Loucy (cell line): Measurements from ENCODE around the gene GRIP1.

ENCODE experiments used
- H2AFZ ChIP-seq: fragments of 200-600 bp; sonication (generic); 2 replicates; pipeline ENCODE4 v1.6.0; 2016; ENCODE audit warnings: antibody characterized with exemption, mild to moderate bottlenecking, low read length, moderate library complexity
- H3F3A ChIP-seq: fragments of 200-600 bp; 2 replicates; pipeline ENCODE4 v1.6.0; 2016; ENCODE audit warnings: antibody characterized with exemption, low read depth, mild to moderate bottlenecking
- H3K27me3 ChIP-seq: fragments of 200-600 bp; sonication (generic); 2 replicates; pipeline ENCODE4 v1.6.1; 2014; ENCODE audit warnings: low read length, mild to moderate bottlenecking; ENCODE audit not compliant: insufficient read depth, poor library complexity, severe bottlenecking
- H3K36me3 ChIP-seq: fragments of 200-600 bp; sonication (generic); 2 replicates; pipeline ENCODE4 v1.6.1; 2016; ENCODE audit warnings: low read length; ENCODE audit not compliant: insufficient read depth
- H3K4me1 ChIP-seq: fragments of 200-600 bp; sonication (generic); 2 replicates; pipeline ENCODE4 v1.5.1; 2014; ENCODE audit warnings: low read length, mild to moderate bottlenecking; ENCODE audit not compliant: insufficient read depth, poor library complexity, severe bottlenecking
- H3K4me2 ChIP-seq: fragments of 200-600 bp; sonication (generic); 2 replicates; pipeline ENCODE4 v1.6.0; 2014; ENCODE audit warnings: antibody characterized with exemption, low read length, low read depth, mild to moderate bottlenecking; ENCODE audit not compliant: poor library complexity, severe bottlenecking
- H3K4me3 ChIP-seq: fragments of 200-600 bp; sonication (generic); 2 replicates; pipeline ENCODE4 v1.5.1; 2014; ENCODE audit warnings: low read length, mild to moderate bottlenecking, mixed read lengths; ENCODE audit not compliant: poor library complexity, severe bottlenecking
- H3K79me2 ChIP-seq: fragments of 200-600 bp; sonication (generic); 2 replicates; pipeline ENCODE4 v1.6.1; 2014; ENCODE audit warnings: low read length; ENCODE audit not compliant: insufficient read depth
- H3K9ac ChIP-seq: fragments of 200-600 bp; sonication (generic); 2 replicates; pipeline ENCODE4 v1.6.0; 2014; ENCODE audit warnings: mild to moderate bottlenecking, low read depth, low read length, moderate library complexity; ENCODE audit not compliant: poor library complexity, severe bottlenecking
- H3K9me2 ChIP-seq: fragments of 200-600 bp; sonication (generic); replicated peaks from 2 replicates; pipeline ENCODE4 v1.6.1; 2016; ENCODE audit warnings: low read depth, low read length, mixed read lengths
- H3K9me3 ChIP-seq: fragments of 200-600 bp; sonication (generic); 2 replicates; pipeline ENCODE4 v1.6.1; 2014; ENCODE audit warnings: mild to moderate bottlenecking, antibody characterized with exemption, low read length, low read depth; ENCODE audit not compliant: insufficient read depth
- H4K20me1 ChIP-seq: fragments of 200-600 bp; sonication (generic); 2 replicates; pipeline ENCODE4 v1.6.0; 2014; ENCODE audit warnings: antibody characterized with exemption, low read length, mild to moderate bottlenecking; ENCODE audit not compliant: insufficient read depth, poor library complexity, severe bottlenecking
- EZH2phosphoT487 ChIP-seq: fragments of 200-600 bp; IDR thresholded peaks from 2 replicates; pipeline ENCODE4 v1.6.1; 2018; ENCODE audit warnings: antibody characterized with exemption, mild to moderate bottlenecking, moderate library complexity, borderline replicate concordance
- TF ChIP-seq, protein P1 (sequence below): fragments of 200-600 bp; sonication (generic); conservative IDR thresholded peaks from 2 replicates; pipeline ENCODE4 v1.5.1; 2014; ENCODE audit warnings: mild to moderate bottlenecking, antibody characterized with exemption, low read length

The GRIP1 gene

DNA sequence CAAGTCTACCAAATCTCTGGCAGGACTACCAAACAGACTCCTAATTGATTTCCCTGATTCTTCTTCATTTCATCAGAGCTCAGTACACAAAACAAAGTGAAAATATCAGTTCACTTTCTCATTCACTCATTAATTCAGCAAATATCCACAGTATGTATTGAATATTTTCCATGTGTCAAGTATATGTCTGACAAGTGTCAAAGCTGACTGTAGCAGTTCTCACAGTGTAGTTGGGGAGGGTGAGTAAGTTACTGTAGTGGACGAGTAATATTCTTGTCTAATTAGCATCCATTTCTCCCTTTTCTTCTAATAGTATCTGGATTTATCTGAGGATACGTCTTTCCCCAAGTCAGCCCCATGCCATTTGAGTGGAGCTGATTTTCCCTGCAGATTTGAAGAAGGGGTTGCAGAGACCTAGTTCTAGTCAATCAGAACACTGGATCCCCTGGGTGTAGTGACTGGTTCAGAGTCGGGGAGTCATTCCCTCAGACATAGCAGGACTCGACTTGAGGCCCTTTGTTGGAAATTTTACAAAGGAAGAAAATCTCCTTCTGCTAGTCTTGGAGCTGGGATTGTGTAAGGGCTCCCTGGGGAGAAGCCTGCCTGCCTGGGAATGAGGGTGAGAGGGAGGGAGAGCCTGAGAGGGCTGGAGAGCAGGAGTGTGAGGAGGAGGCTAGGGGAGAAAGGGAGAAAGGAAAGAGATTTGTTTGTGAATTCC, 51.4 kb downstream of the GRIP1 start:
- H3K9me2 ChIP-seq = no peaks in the 10 kb centered on the region
- H3K4me1 ChIP-seq = no peaks in the 10 kb centered on the region
- no peaks in the 10 kb centered on the region for H3K9me3 ChIP-seq
- no peak overlapping the region for H3K9ac ChIP-seq
- H3K79me2 ChIP-seq = no peaks in the 10 kb centered on the region
- no peak overlapping the region for H2AFZ ChIP-seq
- H3K36me3 ChIP-seq = no peaks in the 10 kb centered on the region
- no peaks in the 10 kb centered on the region for H3F3A ChIP-seq
- H3K27me3 ChIP-seq = no peaks in the 10 kb centered on the region
- no peak for TF ChIP-seq EZH2phosphoT487
- TF ChIP-seq, protein P1, sequence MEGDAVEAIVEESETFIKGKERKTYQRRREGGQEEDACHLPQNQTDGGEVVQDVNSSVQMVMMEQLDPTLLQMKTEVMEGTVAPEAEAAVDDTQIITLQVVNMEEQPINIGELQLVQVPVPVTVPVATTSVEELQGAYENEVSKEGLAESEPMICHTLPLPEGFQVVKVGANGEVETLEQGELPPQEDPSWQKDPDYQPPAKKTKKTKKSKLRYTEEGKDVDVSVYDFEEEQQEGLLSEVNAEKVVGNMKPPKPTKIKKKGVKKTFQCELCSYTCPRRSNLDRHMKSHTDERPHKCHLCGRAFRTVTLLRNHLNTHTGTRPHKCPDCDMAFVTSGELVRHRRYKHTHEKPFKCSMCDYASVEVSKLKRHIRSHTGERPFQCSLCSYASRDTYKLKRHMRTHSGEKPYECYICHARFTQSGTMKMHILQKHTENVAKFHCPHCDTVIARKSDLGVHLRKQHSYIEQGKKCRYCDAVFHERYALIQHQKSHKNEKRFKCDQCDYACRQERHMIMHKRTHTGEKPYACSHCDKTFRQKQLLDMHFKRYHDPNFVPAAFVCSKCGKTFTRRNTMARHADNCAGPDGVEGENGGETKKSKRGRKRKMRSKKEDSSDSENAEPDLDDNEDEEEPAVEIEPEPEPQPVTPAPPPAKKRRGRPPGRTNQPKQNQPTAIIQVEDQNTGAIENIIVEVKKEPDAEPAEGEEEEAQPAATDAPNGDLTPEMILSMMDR = no peak
- no peak overlapping the region for H3K4me2 ChIP-seq
- no peak overlapping the region for H3K4me3 ChIP-seq
- no peaks in the 10 kb centered on the region for H4K20me1 ChIP-seq

DNA sequence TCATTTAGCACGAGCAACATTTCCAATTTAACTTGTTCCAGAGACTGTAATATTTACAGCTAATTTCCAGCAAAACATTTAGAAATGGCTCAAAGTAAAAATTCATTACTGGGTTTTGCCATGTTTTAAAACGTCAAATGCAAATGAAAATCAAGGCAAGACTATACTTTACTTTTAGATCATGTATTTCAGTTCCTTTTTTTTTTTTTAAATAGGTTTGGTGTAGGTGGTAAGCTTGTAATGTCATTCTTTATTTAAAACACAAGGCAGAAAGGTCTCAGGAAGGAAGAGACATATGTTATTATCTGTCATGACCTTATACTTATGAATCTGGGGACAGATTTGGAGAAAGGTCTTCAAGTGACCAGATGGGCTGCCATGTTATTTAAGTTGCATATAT, 54.1 kb downstream of the GRIP1 start:
- no peak overlapping the region for H2AFZ ChIP-seq
- no peaks in the 10 kb centered on the region for H4K20me1 ChIP-seq
- no peaks in the 10 kb centered on the region for H3K27me3 ChIP-seq
- TF ChIP-seq, protein P1 = no peak
- TF ChIP-seq EZH2phosphoT487 = no peak
- H3K4me1 ChIP-seq = no peaks in the 10 kb centered on the region
- H3K9me3 ChIP-seq = no peaks in the 10 kb centered on the region
- no peaks in the 10 kb centered on the region for H3F3A ChIP-seq
- H3K9me2 ChIP-seq = no peaks in the 10 kb centered on the region
- H3K36me3 ChIP-seq = no peaks in the 10 kb centered on the region
- H3K9ac ChIP-seq = no peak overlapping the region
- no peaks in the 10 kb centered on the region for H3K79me2 ChIP-seq
- H3K4me2 ChIP-seq = no peak overlapping the region
- H3K4me3 ChIP-seq = no peak overlapping the region

DNA sequence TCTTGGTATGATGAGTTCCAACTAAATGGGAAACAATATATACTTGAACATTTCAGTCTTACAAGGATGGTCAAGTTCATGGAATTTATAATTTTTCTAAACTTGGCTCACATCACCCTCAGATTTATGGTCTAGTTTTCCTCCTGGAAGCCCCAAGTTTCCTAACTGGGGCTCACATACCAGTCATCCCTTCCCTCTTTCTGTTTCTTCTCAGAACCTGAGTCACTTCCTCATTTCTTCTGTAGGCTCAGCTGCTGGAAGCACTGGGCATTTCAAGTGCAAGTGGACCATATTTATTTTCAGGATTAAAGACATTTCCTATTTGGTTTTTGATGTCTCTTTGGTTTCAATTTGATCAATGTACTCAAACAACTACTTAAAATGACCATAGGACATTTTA, 55.4 kb downstream of the GRIP1 start:
- Histone ChIP-seq H3K9me3 (no peaks in the 10 kb centered on the region), H3K27me3 (no peaks in the 10 kb centered on the region), H3K4me2 (no peak overlapping the region), H3K36me3 (no peaks in the 10 kb centered on the region), H3K4me1 (no peaks in the 10 kb centered on the region), H3K79me2 (no peaks in the 10 kb centered on the region), H3K4me3 (no peak overlapping the region), H4K20me1 (no peaks in the 10 kb centered on the region), H3K9me2 (no peaks in the 10 kb centered on the region), H2AFZ (no peak overlapping the region), H3F3A (no peaks in the 10 kb centered on the region), H3K9ac (no peak overlapping the region)
- TF ChIP-seq, protein P1 = no peak
- no peak for TF ChIP-seq EZH2phosphoT487
